Right renal cortex interstitium (tissue), 3 donors: Measurements from ENCODE around the gene RNU6-9. TPM values are rescaled to one million over a fixed set of nuclear protein-coding genes. Genes with fewer than 3 reads are reported as not detected.
"Not testable (repeated sequence)": the region's sequence is repeated elsewhere in the genome, so short reads cannot be mapped to it uniquely, and the experiment has no call there.

Experiments
- DNase-seq, 3 donors: peaks; one replicate each; pipeline ENCODE4 v3.0.0-alpha.2; 2013; ENCODE audit warnings: low read depth in 3 of 3, low spot score in 2 of 3
- polyA plus RNA-seq, 3 donors: library from polyadenylated mRNA; unstranded; fragments of 120-200 nt; gene quantifications; one replicate each; pipeline ENCODE4 v1.2.1, GENCODE V29; 2013; ENCODE audit not compliant: insufficient read length in 3 of 3

The RNU6-9 gene
- polyA plus RNA-seq, 3 donors = not detected

GRCh38 chr19:876780-877314, 16.4 kb upstream of the RNU6-9 start:
- DNase-seq = no peak

GRCh38 chr19:877992-878660, 15.2 kb upstream of the RNU6-9 start:
- not testable (repeated sequence) for DNase-seq

- not testable (repeated sequence) for DNase-seq
These were observed 14.3 kb upstream of the RNU6-9 start for GRCh38 chr19:878751-879561.

- no peak for DNase-seq
These were observed 13.4 kb upstream of the RNU6-9 start for GRCh38 chr19:879711-880438.

- DNase-seq = no peak
These were observed 11.8 kb upstream of the RNU6-9 start for GRCh38 chr19:881385-882071.

GRCh38 chr19:882871-883497, 10.3 kb upstream of the RNU6-9 start:
- no peak for DNase-seq

- DNase-seq = no peak
These were observed 9.5 kb upstream of the RNU6-9 start for GRCh38 chr19:883661-884211.

- DNase-seq = no peak
These were observed 8.7 kb upstream of the RNU6-9 start for GRCh38 chr19:884420-885211.

- DNase-seq = no peak
These were observed 7.6 kb upstream of the RNU6-9 start for GRCh38 chr19:885536-886224.

GRCh38 chr19:887072-887471, 6.2 kb upstream of the RNU6-9 start:
- DNase-seq = no peak

- DNase-seq = no peak
These were observed 5.7 kb upstream of the RNU6-9 start for GRCh38 chr19:887599-887998.

GRCh38 chr19:888581-889385, 4.5 kb upstream of the RNU6-9 start:
- DNase-seq = no peak

- no peak for DNase-seq
These were observed 3.5 kb upstream of the RNU6-9 start for GRCh38 chr19:889662-890295.

- DNase-seq = no peak
These were observed 2.5 kb upstream of the RNU6-9 start for GRCh38 chr19:890831-891230.

GRCh38 chr19:891421-892200, 1.7 kb upstream of the RNU6-9 start:
- DNase-seq = not testable (repeated sequence)

- DNase-seq = no peak
These were observed 916 bp upstream of the RNU6-9 start for GRCh38 chr19:892243-892893.
